LNCaP clone FGC (cell line): ENCODE measurements around the gene OSBPL2.

ENCODE experiments used
- DNase-seq: peaks from one replicate; pipeline ENCODE4 v3.0.0-alpha.2; 2011; ENCODE audit warnings: low read depth
- H3K4me3 ChIP-seq: 2 replicates; pipeline ENCODE4 v1.5.1; 2011; ENCODE audit warnings: mild to moderate bottlenecking, low read depth, low read length, control low read depth
- CTCF ChIP-seq: IDR thresholded peaks from 2 replicates; pipeline ENCODE4 v1.5.1; 2012; ENCODE audit warnings: mild to moderate bottlenecking; ENCODE audit not compliant: control insufficient read depth, insufficient read depth; ENCODE audit errors: extremely low read depth

The OSBPL2 gene

GRCh38 chr20:62224113-62224855 is 14.0 kb upstream of the OSBPL2 start:
- DNase-seq: no peak
- no peak overlapping the region for H3K4me3 ChIP-seq

GRCh38 chr20:62225026-62225425 is 13.3 kb upstream of the OSBPL2 start:
- no peak for TF ChIP-seq CTCF
- no peak for DNase-seq
- H3K4me3 ChIP-seq: no peak overlapping the region

More at GRCh38 chr20:62224113-62224855, 14.0 kb upstream of the OSBPL2 start:
- no peak for TF ChIP-seq CTCF

- no peak for TF ChIP-seq CTCF
- H3K4me3 ChIP-seq: no peak overlapping the region
- no peak for DNase-seq
These were observed 12.3 kb upstream of the OSBPL2 start for GRCh38 chr20:62225820-62226635.

- TF ChIP-seq CTCF: no peak
- DNase-seq: no peak
- H3K4me3 ChIP-seq: no peak overlapping the region
These were observed 11.4 kb upstream of the OSBPL2 start for GRCh38 chr20:62226707-62227590.

GRCh38 chr20:62227591-62227976 is 10.7 kb upstream of the OSBPL2 start:
- H3K4me3 ChIP-seq: no peak overlapping the region
- TF ChIP-seq CTCF: no peak
- DNase-seq: no peak
